VCaP (cell line): ENCODE measurements around the gene USP6NL.

Source experiments
- H3K27ac ChIP-seq: fragments of 450-650 bp; 2 replicates; pipeline ENCODE4 v1.5.1; 2017
- CTCF ChIP-seq: fragments of 450-650 bp; conservative IDR thresholded peaks from 2 replicates; pipeline ENCODE4 v1.5.1; 2017; ENCODE audit warnings: mild to moderate bottlenecking, moderate library complexity

USP6NL gene

DNA sequence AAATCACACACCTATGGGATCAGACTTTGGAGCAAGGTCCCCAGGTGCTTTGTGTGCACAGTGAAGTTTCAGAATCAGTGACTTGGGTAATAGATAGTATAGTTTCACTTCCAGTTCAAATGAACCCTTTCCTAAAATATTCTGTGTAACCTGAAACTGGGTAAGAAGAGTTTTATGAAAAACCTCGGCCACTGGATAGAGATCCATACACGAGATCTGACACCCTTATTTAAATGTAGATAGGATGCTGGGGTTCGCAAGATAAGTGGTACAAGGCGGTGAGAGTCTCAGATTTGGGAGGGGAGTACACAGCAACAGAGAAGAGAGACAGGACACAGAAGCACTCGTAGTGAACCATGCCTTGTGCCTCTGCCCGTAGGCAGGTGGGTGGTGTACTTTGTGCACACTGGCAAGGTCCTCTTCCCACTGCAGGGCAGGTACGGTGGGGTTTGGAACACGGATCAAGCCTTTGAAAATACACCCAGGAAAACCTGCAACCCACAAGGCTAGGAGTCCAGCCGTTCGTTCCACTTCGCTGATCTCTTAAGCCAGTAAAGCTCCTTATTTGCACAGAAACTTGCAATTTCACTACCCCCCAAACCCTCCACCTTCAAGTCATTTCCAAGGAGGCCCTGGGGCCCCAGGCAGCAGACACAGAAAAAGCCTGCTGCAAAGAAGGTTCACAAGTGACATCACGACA lies 162.8 kb downstream of the USP6NL start:
- no peak for TF ChIP-seq CTCF
- H3K27ac ChIP-seq, result no peak overlapping the region

GRCh38 chr10:11448190-11448544 lies 163.3 kb downstream of the USP6NL start:
- no peak for TF ChIP-seq CTCF
- H3K27ac ChIP-seq, result no peak overlapping the region

DNA sequence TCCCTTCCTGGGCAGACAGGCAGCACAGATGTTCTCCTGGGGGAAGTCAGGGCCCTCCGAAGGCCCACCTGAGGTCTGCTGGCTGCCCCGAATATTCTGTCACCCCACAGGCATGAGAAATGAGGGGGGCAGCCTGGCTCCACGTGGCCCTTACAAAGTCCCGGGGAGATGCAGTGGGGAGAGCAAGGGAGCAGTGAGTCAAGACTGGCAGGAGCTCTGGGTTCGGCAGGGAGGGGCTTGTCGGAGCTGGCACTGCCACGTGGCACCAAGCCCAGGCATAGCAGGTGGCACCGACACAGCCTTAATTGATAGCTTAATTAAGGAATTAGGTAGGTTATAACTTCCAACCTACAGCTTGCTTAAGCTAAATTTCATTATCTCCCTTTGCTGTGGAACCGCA lies 163.9 kb downstream of the USP6NL start:
- TF ChIP-seq CTCF, result no peak
- no peak overlapping the region for H3K27ac ChIP-seq

DNA sequence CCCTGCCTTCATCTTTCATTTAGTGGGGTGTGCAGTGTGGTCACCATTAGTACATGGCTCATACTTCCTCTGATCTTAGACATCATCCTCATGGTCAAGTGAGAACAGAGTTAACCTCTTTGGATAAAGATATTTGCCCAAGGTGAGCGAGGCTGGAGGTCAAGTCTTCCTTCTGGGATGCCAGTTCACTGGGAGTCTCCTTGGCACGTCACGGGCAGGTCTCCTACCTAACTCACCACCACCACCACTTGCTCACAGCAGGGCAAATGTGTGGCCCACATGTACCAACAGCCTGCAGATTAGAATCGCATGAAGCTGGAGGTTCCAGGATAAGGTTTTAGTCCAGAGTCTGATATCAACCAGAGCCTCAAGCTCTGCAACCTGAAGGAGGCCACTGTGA lies 164.6 kb downstream of the USP6NL start:
- TF ChIP-seq CTCF, result no peak
- no peak overlapping the region for H3K27ac ChIP-seq

- no peak for TF ChIP-seq CTCF
- H3K27ac ChIP-seq, result no peak overlapping the region
These were observed 165.3 kb downstream of the USP6NL start for GRCh38 chr10:11446133-11446532.

GRCh38 chr10:11444531-11445228 lies 166.8 kb downstream of the USP6NL start:
- TF ChIP-seq CTCF, result no peak
- no peak overlapping the region for H3K27ac ChIP-seq

GRCh38 chr10:11444155-11444530 lies 167.3 kb downstream of the USP6NL start:
- no peak for TF ChIP-seq CTCF
- H3K27ac ChIP-seq, result no peak overlapping the region
